Mesenchymal stem cell (in vitro differentiated cells and primary cell): ENCODE measurements around the gene AMZ1.

Experiments used
- DNase-seq: peaks from one replicate; pipeline ENCODE4 v3.0.0-alpha.2; 2013
- H2AFZ ChIP-seq: one replicate; pipeline ENCODE4 v1.6.1; 2013; ENCODE audit warnings: low read depth, mild to moderate bottlenecking, control low read depth, inconsistent platforms, low read length, moderate library complexity
- H2AK5ac ChIP-seq: 2 replicates; pipeline ENCODE4 v1.6.1; 2013; ENCODE audit warnings: low read length, moderate library complexity, mild to moderate bottlenecking, inconsistent platforms; ENCODE audit not compliant: severe bottlenecking
- H2BK120ac ChIP-seq: one replicate; pipeline ENCODE4 v1.6.1; 2013; ENCODE audit warnings: low read depth, mild to moderate bottlenecking, inconsistent platforms, low read length, moderate library complexity
- H2BK12ac ChIP-seq, 2 experiments: one replicate each; pipeline ENCODE4 v1.6.1; 2013; ENCODE audit warnings: inconsistent platforms in 2 of 2, low read length in 2 of 2, mild to moderate bottlenecking in 2 of 2, moderate library complexity in 2 of 2, control low read depth in 1 of 2
- H2BK15ac ChIP-seq: one replicate; pipeline ENCODE4 v1.6.1; 2013; ENCODE audit warnings: mild to moderate bottlenecking, low read depth, inconsistent platforms; ENCODE audit not compliant: poor library complexity, severe bottlenecking
- H2BK5ac ChIP-seq: 2 replicates; pipeline ENCODE4 v1.6.1; 2013; ENCODE audit warnings: low read depth, mild to moderate bottlenecking, low read length, control low read depth, inconsistent platforms; ENCODE audit not compliant: poor library complexity, severe bottlenecking
- H3K14ac ChIP-seq, 2 experiments: one replicate each; pipeline ENCODE4 v1.6.1; 2013; ENCODE audit warnings: inconsistent platforms in 2 of 2, low read length in 2 of 2, control low read depth in 1 of 2, mild to moderate bottlenecking in 1 of 2, moderate library complexity in 1 of 2
- H3K18ac ChIP-seq, 2 experiments: one replicate each; pipeline ENCODE4 v1.6.1; 2013; ENCODE audit warnings: inconsistent platforms in 2 of 2, low read length in 2 of 2, control low read depth in 1 of 2, low read depth in 1 of 2, mild to moderate bottlenecking in 1 of 2
- H3K23ac ChIP-seq, 2 experiments: one replicate each; pipeline ENCODE4 v1.6.1; 2013; ENCODE audit warnings: inconsistent platforms in 2 of 2, low read length in 2 of 2, mild to moderate bottlenecking in 2 of 2, moderate library complexity in 2 of 2, control low read depth in 1 of 2
- H3K27ac ChIP-seq: 2 replicates; pipeline ENCODE4 v1.5.1; 2013; ENCODE audit warnings: mild to moderate bottlenecking, moderate library complexity, low read length, control low read depth, inconsistent platforms; ENCODE audit not compliant: poor library complexity, severe bottlenecking
- H3K27me3 ChIP-seq, 2 experiments: 2 replicates each; pipeline versions ENCODE4 v1.6.1 to v1.7.0; 2013; ENCODE audit warnings: low read length in 2 of 2, mild to moderate bottlenecking in 2 of 2, moderate library complexity in 2 of 2, control low read depth in 1 of 2, inconsistent platforms in 1 of 2; ENCODE audit not compliant: control insufficient read depth in 1 of 2, insufficient read depth in 1 of 2
- H3K36me3 ChIP-seq, 2 experiments: 2 replicates each; pipeline versions ENCODE4 v1.6.1 to v1.7.0; 2013; ENCODE audit warnings: low read length in 2 of 2, control low read depth in 1 of 2, inconsistent platforms in 1 of 2, low read depth in 1 of 2, mild to moderate bottlenecking in 1 of 2; ENCODE audit not compliant: insufficient read depth in 2 of 2, control insufficient read depth in 1 of 2
- H3K4ac ChIP-seq, 2 experiments: one replicate each; pipeline ENCODE4 v1.6.1; 2013; ENCODE audit warnings: inconsistent platforms in 2 of 2, low read length in 2 of 2, mild to moderate bottlenecking in 2 of 2, moderate library complexity in 2 of 2, control low read depth in 1 of 2, low read depth in 1 of 2
- H3K4me1 ChIP-seq: 2 replicates; pipeline ENCODE4 v1.6.1; 2013; ENCODE audit warnings: low read depth, low read length, control low read depth; ENCODE audit not compliant: control insufficient read depth, insufficient read depth
- H3K4me2 ChIP-seq: 2 replicates; pipeline ENCODE4 v1.6.1; 2013; ENCODE audit warnings: low read length, mild to moderate bottlenecking, inconsistent platforms; ENCODE audit not compliant: poor library complexity, severe bottlenecking
- H3K4me3 ChIP-seq, 2 experiments: 2 replicates each; pipeline versions ENCODE4 v1.5.1 to v1.7.0; 2013; ENCODE audit warnings: low read length in 2 of 2, mild to moderate bottlenecking in 2 of 2, control low read depth in 1 of 2, low read depth in 1 of 2; ENCODE audit not compliant: insufficient read depth in 1 of 2
- H3K79me1 ChIP-seq: replicated peaks from 2 replicates; pipeline ENCODE4 v1.6.1; 2013; ENCODE audit warnings: mild to moderate bottlenecking, control low read depth, low read length, inconsistent platforms; ENCODE audit not compliant: poor library complexity, severe bottlenecking
- H3K9ac ChIP-seq: 2 replicates; pipeline ENCODE4 v1.7.0; 2013; ENCODE audit warnings: mild to moderate bottlenecking, low read length, moderate library complexity
- H3K9me3 ChIP-seq: 2 replicates; pipeline ENCODE4 v1.7.0; 2013; ENCODE audit warnings: mild to moderate bottlenecking, low read length; ENCODE audit not compliant: control insufficient read depth
- H4K8ac ChIP-seq: one replicate; pipeline ENCODE4 v1.6.1; 2013; ENCODE audit warnings: inconsistent platforms, mild to moderate bottlenecking, low read length, moderate library complexity
- H4K91ac ChIP-seq: one replicate; pipeline ENCODE4 v1.6.1; 2013; ENCODE audit warnings: mild to moderate bottlenecking, low read length, inconsistent platforms
- WGBS: methylation state at CpG from one replicate; pipeline ENCODE4 v1.1.7; 2013; ENCODE audit warnings: mixed read lengths; 5-methylcytosine and 5-hydroxymethylcytosine counted together

Gene AMZ1

GRCh38 chr7:2758673-2759616 is 70.9 kb downstream of the AMZ1 start:
- H3K79me1 ChIP-seq = peaks cover 38% of the 10 kb centered on the region
- H3K9ac ChIP-seq = peak overlapping the region; percentile 88
- peak overlapping the region; percentile 78 to 79 for H2BK12ac ChIP-seq
- H3K4me2 ChIP-seq = no peak overlapping the region
- no peak for DNase-seq
- peaks cover 30% of the 10 kb centered on the region for H3K4me1 ChIP-seq
- peak overlapping the region; percentile 75 for H2BK5ac ChIP-seq
- H4K8ac ChIP-seq = peak overlapping the region; percentile 92
- peaks cover 0 to 30% of the 10 kb centered on the region in 2 experiments for H3K36me3 ChIP-seq
- no peak overlapping the region for H3K23ac ChIP-seq
- H3K4ac ChIP-seq = peak overlapping the region; percentile 3 to 78
- H3K18ac ChIP-seq = peak overlapping the region; percentile 56 to 67
- H3K14ac ChIP-seq = no peak overlapping the region
- H2BK120ac ChIP-seq = no peak overlapping the region
- no peaks in the 10 kb centered on the region for H3K27me3 ChIP-seq
- H2BK15ac ChIP-seq = peak overlapping the region; percentile 92
- H2AFZ ChIP-seq = no peak overlapping the region
- peak overlapping the region; percentile 80 for H4K91ac ChIP-seq
- peak overlapping the region in 1 of 2 experiments; percentile 67 for H3K4me3 ChIP-seq
- H2AK5ac ChIP-seq = peak overlapping the region; percentile 98
- peak overlapping the region; percentile 93 for H3K27ac ChIP-seq
- no peaks in the 10 kb centered on the region for H3K9me3 ChIP-seq
- WGBS = 96% methylated on average over 14 of the region's 18 CpGs

- DNase-seq = no peak
- peaks cover 39% of the 10 kb centered on the region for H3K79me1 ChIP-seq
- no peaks in the 10 kb centered on the region for H3K9me3 ChIP-seq
- H2AFZ ChIP-seq = no peak overlapping the region
- H3K4me1 ChIP-seq = peaks cover 30% of the 10 kb centered on the region
- H3K36me3 ChIP-seq = peaks cover 0 to 34% of the 10 kb centered on the region in 2 experiments
- H3K23ac ChIP-seq = no peak overlapping the region
- 99% methylated on average over 8 of the region's 8 CpGs for WGBS
- H3K18ac ChIP-seq = peak overlapping the region in 1 of 2 experiments; percentile 81
- H4K8ac ChIP-seq = no peak overlapping the region
- no peak overlapping the region for H2BK120ac ChIP-seq
- peak overlapping the region in 1 of 2 experiments; percentile 76 for H3K4ac ChIP-seq
- no peak overlapping the region for H2AK5ac ChIP-seq
- no peak overlapping the region for H3K4me2 ChIP-seq
- H3K14ac ChIP-seq = no peak overlapping the region
- H2BK5ac ChIP-seq = no peak overlapping the region
- peak overlapping the region; percentile 37 for H3K9ac ChIP-seq
- H2BK15ac ChIP-seq = peak overlapping the region; percentile 4
- peak overlapping the region in 1 of 2 experiments; percentile 85 for H2BK12ac ChIP-seq
- no peak overlapping the region for H3K27ac ChIP-seq
- H3K27me3 ChIP-seq = no peaks in the 10 kb centered on the region
- H3K4me3 ChIP-seq = no peak overlapping the region
- no peak overlapping the region for H4K91ac ChIP-seq
Measured at GRCh38 chr7:2759736-2760097, 71.7 kb downstream of the AMZ1 start.

GRCh38 chr7:2760098-2760889 is 72.3 kb downstream of the AMZ1 start:
- Histone ChIP-seq H2BK120ac (no peak overlapping the region), H3K4me2 (no peak overlapping the region), H3K9ac (peak overlapping the region; percentile 37), H3K79me1 (peaks cover 35% of the 10 kb centered on the region), H2AFZ (no peak overlapping the region), H2AK5ac (peak overlapping the region; percentile 10), H3K4me1 (peaks cover 30% of the 10 kb centered on the region), H3K27ac (no peak overlapping the region), H2BK5ac (no peak overlapping the region), H3K14ac (peak overlapping the region in 1 of 2 experiments; percentile 92), H2BK12ac (peak overlapping the region; percentile 75 to 89), H4K91ac (peak overlapping the region; percentile 66), H2BK15ac (no peak overlapping the region), H3K9me3 (no peaks in the 10 kb centered on the region), H3K4me3 (no peak overlapping the region), H3K36me3 (peaks cover 0 to 34% of the 10 kb centered on the region in 2 experiments), H3K27me3 (no peaks in the 10 kb centered on the region), H4K8ac (peak overlapping the region; percentile 21), H3K4ac (peak overlapping the region; percentile 39 to 76), H3K18ac (peak overlapping the region; percentile 17 to 83), H3K23ac (no peak overlapping the region)
- peak; percentile 74 for DNase-seq
- 77% methylated on average over 21 of the region's 22 CpGs for WGBS
